HG03354 (cell line): ENCODE data around the gene CYTL1.

ENCODE experiments used
- ATAC-seq: cut with Tn5 transposase; IDR thresholded peaks from one replicate; pipeline ENCODE4 v1.9.1; 2021; ENCODE audit warnings: mild to moderate bottlenecking; ENCODE audit not compliant: unreplicated experiment, poor library complexity, severe bottlenecking

The CYTL1 gene

DNA sequence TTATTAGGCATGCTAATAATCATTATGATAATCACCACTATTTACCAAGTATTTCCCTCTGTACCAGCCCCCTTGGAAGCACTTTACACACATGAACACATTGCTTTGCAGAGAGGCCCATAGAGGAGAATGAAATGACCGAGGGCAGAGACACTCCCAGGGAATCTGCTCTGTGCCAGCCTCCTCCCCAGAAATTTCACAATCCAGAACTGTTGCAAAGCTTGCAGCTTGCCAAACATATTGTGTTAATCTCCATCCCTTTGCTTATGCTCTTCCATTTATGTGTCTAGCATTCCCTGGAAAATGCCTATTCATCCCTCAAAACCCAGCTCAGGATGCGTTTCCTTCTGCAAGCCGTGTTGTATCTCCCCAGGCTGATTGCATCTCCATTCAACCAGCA, 37.8 kb downstream of the CYTL1 start:
- no peak for ATAC-seq

DNA sequence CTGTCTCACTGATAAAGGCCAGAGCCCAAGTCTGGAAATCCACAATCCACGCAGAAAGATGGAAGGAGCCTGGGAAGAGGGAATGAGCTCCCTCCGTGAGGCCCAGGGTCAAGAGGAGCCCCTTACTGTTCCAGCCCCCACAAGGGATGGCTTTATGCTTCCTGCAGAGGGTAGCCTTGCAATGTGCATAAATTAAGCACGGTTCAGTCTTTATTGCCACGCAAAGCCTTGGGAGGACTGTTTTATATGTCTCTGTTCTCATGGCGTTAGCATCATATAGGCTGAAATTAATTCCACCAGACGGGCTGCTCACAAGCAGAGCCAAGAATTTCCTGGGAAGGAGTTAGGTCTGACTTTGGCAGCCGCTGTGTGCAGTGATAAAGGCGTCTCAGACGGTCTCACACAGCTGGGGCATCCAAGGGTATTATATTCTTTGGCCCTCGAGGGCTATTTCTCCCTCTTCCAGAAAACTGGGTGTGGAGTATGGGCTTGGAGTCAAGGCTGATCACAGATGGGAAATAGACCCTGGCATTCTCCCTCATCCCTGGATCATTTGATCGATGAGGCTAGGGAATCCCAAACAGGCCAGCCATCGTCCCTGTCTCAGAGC, 38.5 kb downstream of the CYTL1 start:
- ATAC-seq, result no peak

DNA sequence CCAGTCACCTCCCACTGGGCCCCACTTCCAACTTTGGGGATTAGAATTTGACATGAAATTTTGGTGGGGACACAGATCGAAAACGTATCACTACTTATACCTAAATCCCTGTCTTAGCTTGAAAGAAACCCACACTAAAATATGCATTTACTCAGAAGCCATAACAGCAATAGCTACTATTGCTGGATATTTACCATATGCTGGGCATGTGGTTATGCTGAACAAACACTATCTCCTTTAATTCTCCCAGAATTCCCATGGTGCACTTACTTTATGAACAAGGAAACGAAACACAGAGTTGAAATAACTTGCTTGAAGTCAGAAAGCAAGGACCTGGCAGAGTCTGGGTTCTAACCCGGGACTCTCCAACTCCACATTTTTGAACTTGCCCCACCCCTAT, 39.3 kb downstream of the CYTL1 start:
- ATAC-seq, result no peak

DNA sequence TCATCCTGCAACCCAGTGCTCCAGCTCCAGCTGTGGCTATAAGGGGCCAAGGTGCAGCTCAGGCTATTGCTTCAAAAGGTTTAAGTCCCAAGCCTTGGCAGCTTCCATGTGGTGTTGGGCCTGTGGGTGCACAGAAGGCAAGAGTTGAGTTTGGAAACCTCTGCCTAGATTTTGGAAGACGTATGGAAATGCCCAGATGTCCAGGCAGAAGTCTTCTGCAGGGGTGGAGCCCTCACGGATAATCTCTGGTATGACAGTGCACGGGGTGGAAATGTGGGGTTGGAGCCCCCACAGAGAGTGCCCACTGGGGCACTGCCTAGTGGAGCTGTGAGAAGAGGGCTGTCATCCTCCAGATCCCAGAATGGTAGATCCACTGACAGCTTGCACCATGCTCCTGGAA, 44.5 kb downstream of the CYTL1 start:
- no peak for ATAC-seq

DNA sequence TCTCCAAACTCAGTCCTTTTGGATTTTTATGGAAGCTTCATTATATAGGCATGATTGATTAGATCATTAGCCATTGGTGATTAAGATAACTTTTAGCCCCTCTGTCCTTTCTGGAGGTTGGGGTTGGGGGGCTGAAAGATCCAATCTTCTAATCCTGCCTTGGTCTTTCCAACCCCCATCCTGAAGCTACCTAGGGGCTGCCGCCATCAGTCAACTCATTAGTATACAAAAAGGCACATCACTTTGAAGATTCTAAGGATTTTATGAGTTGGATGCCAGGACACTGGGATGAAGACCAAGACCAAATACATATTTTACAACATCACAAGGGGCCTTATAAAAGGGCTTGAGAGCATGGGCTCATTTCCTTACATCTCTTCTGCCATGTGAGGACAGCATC, 47.5 kb downstream of the CYTL1 start:
- ATAC-seq, result no peak

DNA sequence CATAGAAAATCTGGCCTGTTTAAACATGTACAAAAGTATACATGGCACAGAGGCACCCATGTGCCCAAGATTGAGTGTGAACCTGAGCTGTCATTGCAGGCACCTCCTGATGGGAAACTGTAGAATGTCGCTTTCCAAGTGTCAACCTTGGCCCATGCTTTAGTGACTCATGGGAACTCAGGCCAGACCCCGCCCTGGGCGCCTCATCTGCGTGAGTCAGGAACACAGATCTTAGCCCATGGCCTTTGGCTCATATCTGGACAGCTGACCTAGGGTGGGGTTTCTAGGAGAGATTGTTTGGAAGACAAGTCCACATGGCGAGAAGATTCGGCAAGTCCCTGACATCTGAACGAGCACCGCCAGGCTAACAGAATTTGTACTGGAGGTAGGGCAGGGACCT, 50.0 kb downstream of the CYTL1 start:
- no peak for ATAC-seq

DNA sequence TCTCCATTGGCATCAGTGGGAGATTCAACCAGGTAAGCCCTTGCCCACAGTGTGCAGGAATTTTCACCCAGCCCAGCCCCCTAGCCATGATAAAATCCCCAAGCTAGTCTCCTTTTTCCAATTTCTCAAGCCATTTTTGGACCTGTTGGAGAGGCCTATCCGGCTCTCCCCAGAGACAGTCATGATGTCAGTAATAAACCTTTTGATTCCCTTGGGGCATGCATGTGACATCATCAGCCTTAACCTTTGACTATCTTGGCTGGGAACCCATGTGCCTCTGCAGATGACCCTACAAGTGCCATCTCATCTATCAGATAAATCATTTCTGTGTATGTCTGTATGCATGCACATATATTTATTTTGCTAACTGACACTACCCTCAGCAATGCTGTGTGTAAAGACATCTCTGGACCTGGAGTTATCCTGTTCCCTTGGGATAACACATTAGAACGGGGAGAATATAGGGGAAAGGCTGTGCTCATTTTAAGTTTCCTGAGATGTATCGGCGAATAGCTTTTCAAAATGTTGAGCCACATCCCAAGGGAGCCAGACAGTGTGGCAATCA, 51.0 kb downstream of the CYTL1 start:
- no peak for ATAC-seq
